ENCODE data around the gene TRANK1.

Gene TRANK1

GRCh38 chr3:36833160-36833814, 111.6 kb downstream of the TRANK1 start:
- DNase-seq = no peak

- DNase-seq = no peak
Observed at GRCh38 chr3:36832406-36832805, 112.4 kb downstream of the TRANK1 start.

DNA sequence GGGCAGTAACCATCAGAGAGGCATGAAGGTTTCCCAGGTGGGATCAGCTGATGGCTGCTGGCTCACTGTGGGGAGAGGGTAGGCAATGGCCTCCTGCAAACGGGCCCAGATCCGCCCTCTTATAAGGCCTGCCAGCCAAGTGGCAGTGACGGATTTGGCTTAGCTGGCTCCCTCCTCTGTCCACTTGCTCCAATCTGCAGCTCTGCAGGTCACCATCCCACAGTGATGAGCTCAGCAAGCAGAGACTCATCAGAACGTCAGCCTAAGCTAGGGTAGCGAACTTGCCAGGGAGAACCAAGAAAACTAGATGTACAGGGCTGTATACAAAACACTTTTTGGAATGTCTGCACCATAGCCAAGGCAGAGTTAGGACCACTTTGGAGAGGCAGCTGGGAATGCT, 117.7 kb downstream of the TRANK1 start:
- no peak for DNase-seq

DNA sequence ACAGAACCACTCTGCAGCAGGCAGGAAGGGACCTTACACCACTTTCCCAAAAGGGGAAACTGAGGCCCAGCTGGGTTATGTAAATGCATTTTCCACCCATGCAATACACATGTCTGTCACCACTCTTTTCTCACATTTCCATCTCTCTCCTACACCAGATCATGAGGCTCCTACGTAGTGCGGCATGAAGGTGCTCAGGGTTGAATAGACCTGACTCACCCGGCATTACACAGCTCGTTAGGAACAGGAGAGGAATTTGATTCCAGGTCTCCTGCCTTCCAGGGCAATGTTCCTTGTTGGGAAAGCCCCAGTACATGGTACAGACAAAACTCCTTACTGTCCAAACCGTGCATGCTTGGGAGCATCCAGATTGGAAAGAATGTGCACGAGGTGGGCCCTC, 118.6 kb downstream of the TRANK1 start:
- no peak for DNase-seq

GRCh38 chr3:36824443-36824842, 120.4 kb downstream of the TRANK1 start:
- no peak for DNase-seq

DNA sequence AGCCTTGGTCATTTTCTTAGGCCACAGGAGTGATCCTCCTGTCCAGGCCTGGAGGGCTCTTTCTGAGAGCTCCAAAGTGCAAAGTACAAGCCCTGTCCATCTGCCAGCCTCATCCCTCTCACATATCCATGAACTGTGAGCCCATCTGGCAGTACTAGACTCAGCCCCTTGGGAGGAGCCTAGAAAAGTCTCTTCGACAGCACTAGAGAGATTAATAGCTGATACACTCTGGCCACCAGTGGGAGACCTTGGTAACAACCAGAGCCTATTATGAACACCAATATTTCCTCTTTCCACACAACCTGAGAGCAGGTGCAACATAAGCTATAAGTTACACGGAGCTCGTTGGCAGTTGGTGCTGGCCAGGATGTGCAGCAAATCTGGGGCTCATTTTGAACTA, 121.0 kb downstream of the TRANK1 start:
- DNase-seq = no peak

DNA sequence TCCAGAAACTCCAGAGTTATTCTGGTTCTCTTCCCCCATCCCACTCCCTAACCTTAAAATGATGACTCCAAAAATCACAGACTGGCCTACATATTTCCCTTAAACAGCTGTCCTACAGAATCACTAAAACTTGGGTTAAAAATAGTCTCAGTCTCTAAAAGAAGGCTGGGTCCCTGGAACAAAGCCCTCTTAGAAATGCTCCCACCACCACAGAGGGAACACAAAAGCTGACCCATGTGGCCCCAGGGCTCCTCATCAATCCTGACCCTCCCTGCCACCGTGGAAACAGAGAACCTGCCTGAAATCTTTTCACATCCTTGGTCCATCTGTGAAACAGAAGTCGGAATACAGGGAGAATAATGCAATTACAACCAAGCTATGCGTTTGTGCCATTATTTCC, 124.8 kb downstream of the TRANK1 start:
- no peak for DNase-seq

DNA sequence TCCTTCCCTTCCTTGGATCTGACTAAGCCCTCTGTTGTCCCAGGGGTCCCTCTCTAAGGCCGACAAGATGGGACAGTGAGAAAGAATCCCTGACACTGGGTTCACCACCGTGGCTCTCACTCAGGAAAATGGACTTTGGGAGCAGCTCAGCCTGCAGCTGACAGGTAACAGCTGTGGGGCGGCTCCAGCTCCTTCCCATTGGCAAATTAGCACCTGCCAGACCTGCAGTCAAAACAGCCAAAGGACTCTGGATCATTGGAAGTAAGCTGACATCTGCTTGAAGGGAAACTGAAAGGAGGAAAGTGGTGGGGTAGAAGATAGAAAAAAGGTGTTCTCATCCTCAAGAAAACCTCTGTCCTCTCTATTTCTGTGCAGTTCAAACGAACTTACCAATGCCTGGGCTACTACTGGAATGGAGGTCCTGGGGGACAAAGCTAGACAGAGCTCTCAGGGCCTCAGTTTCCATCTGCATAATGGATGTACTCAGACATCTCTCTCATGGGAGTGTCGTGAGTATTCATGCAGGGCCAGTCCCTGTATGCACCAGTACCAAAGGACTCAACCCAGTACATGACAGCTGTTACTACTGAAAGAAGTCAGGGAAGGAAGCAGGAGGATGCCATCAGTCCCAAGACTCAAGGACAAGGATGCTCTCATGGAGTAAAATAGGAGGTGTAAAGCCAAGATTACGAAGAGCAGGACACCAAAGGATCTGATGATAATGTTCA, 126.9 kb downstream of the TRANK1 start:
- no peak for DNase-seq

GRCh38 chr3:36815375-36815774, 129.5 kb downstream of the TRANK1 start:
- DNase-seq = no peak

GRCh38 chr3:36814776-36815175, 130.1 kb downstream of the TRANK1 start:
- DNase-seq = no peak

- no peak for DNase-seq
Observed at GRCh38 chr3:36814066-36814717, 130.7 kb downstream of the TRANK1 start.

GRCh38 chr3:36813305-36813704, 131.5 kb downstream of the TRANK1 start:
- no peak for DNase-seq

DNA sequence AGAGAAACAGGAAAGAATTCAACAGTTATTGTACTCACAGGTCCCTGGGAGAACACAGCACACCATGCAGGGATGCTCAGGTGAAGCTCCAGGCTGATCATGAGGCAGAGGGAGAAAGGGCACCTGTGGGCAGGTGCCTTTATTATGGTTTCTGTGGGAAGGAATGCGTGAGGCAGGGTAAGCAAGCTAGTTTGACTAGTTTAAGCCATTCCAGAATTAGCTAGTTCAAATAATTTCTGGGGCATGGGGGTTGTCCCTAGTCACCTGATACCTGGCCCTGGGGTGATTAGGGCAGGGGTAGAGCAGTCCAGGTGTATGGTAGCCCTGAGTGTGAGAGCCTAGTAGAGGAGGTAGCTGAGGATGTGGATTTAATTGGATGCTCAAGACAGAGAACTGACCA, 132.6 kb downstream of the TRANK1 start:
- no peak for DNase-seq

DNA sequence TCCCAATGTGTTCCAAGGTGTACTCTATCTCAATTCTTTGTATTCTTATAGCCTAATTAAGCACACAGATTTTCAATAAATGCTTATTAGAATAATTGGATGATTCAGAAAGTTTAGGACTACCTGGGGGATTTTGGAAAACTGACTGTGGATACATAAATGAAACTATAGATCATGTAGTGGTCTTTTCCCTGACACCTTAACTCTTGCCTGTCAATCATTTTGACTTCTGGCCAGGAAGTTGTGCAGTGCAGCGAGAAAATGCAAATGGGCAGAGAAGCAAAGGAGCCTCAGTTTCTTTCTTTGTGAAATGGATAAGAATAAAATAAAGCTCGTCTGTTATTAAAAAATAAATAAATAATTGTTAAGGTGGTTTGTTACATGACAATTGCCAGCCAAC, 133.1 kb downstream of the TRANK1 start:
- DNase-seq = no peak

- DNase-seq = no peak
Observed at GRCh38 chr3:36804295-36805055, 140.4 kb downstream of the TRANK1 start.

DNA sequence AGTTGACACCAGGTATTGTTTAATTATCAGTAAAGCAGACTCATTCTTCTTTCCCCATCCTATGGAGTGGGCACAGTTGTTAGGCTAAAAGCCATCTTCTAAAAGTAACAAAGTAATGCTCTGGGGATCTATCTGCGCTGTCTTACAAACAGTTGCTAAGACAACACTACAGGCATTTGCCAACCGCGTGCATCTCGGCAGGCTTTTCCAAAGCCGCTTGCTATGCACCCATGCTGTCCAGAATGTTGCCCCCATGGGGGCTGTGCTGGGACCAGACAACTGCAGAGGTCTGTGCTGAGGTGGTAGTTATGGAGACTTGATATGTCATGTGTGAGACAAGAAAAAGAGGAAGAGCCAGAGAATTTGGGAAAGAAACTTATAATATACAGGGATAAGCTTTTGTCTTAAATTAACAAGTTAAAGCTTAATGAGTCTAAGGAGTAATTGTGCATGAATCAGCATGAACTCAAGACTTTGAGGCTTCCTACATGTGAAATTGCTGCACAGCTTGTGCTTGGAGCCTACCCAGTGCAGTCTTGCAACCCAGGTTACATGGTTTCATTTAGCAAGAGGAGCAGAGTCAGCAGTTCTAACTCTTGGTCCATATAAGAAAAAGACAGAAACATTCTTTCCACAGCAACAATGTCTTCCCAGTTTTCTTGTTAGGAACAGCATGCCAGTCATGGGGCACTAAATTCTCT, 141.6 kb downstream of the TRANK1 start:
- no peak for DNase-seq

DNA sequence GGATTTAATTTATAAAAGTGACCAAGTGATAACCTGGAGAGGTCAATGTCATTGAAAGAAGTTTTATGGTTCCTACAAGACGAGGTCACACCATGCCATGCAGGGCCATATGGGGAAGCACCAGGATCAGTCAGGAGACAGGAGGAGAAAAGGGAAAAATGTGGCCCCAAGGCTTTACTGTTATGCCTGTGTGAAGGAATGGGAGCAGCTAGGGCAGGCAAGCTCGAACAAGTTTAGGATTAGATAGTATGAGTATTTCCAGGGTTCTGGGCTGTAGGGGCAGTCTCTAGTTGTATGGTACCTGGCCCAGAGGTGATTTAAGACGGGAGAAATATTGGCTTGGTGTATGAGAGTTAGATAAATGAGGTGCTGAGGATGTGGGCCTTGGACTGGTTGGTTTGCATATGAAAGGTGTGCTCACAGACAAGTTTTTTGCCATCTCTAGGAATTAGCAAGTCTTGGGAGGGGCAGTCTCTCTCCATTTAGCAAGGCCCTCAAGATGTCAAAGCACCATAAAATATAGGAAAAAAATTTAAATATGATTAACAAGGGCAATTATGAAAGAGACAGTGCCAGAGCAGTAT, 144.2 kb downstream of the TRANK1 start:
- DNase-seq = no peak

DNA sequence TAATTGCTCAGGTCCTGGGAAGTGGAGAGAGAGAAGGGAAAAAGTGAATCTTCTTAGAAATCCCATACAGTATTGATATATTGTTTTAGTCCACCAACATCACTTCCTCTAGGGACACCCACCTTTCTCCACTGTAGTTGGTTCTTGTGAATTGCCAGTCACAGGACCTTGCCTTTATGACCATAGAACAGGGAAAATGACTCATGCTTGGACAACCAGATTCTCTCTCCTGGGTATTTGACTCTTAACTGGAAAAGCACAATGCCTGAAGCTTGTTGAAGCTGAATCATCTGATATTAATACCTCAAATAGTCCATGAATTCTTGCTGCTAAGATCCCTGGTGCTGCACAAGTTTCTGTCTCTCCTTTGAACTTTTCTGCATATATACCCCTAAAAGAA, 148.0 kb downstream of the TRANK1 start:
- no peak for DNase-seq

GRCh38 chr3:36796161-36796560, 148.7 kb downstream of the TRANK1 start:
- no peak for DNase-seq

- DNase-seq = no peak
Observed at GRCh38 chr3:36795622-36796021, 149.2 kb downstream of the TRANK1 start.

- no peak for DNase-seq
Observed at GRCh38 chr3:36792342-36792741, 152.5 kb downstream of the TRANK1 start.

GRCh38 chr3:36790765-36791164, 154.1 kb downstream of the TRANK1 start:
- no peak for DNase-seq

Measured in NCI-H1105 (cell line).